HUDEP-2 (cell line): ENCODE data around the gene PRCC.

Experiments used
- DNase-seq, 76 experiments: peaks; one replicate each; lab custom pipeline; 2025; ENCODE audit not compliant: unreplicated experiment in 76 of 76; lab: John Stamatoyannopoulos, UW

Gene PRCC

GRCh38 chr1:156811168-156811567 lies 43.8 kb downstream of the PRCC start:
- no peak for DNase-seq

DNA sequence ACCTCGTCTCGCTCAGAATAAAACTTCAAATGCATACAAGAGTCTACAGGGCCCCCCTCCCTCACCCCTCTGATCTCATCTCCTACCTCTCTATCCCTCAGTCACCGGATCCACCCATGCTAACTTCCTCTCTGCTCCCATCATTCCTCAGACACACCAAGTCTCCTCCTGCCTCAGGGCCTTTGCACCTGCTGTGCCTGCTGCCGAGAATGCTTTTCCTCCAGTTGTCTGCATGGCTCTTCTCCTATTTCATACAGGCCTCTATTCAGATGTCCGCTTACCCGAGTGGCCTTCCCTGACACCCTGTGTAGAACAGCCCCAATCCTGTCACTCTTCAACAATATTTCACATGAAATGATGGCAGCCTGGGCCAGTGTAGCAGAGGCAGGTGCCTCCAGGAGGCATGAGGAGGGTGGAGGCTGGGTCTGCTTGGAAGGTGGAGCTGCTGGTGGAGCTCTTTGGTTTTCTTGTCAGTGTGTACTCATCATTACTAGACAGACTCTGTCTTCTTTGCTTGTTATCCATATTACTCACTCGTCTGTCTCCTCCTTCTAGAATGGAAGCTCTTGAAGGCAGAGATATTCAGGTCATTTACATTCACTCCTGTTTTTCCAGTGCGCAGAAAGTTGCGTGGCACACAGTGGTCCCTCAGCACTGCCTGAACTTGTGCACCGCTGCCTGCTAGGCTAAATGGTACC lies 45.1 kb downstream of the PRCC start:
- DNase-seq: no peak

DNA sequence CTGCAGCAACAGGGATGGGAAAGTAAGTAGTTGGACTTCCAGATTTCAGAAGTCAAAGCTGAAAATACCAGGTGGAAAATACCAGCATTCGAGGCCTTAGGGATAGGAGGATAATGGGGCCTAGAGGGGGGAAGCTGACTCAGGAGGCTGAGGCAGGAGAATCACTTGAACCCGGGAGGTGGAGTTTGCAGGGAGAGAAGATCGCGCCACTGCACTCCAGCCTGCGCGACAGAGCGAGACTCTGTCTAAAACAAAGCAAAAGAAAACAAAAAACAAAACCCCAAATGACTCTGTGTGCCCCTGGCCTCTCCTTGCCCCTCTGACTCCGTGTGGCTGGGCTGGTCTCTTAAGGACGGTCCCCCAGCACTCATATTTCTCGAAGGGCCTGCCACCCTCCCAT lies 46.0 kb downstream of the PRCC start:
- no peak for DNase-seq

- DNase-seq: peak in 44 of 76 experiments; percentile 8 to 67 (median 36)
Observed at GRCh38 chr1:156813750-156814570, 46.6 kb downstream of the PRCC start.

GRCh38 chr1:156814571-156815260 lies 47.4 kb downstream of the PRCC start:
- no peak for DNase-seq

DNA sequence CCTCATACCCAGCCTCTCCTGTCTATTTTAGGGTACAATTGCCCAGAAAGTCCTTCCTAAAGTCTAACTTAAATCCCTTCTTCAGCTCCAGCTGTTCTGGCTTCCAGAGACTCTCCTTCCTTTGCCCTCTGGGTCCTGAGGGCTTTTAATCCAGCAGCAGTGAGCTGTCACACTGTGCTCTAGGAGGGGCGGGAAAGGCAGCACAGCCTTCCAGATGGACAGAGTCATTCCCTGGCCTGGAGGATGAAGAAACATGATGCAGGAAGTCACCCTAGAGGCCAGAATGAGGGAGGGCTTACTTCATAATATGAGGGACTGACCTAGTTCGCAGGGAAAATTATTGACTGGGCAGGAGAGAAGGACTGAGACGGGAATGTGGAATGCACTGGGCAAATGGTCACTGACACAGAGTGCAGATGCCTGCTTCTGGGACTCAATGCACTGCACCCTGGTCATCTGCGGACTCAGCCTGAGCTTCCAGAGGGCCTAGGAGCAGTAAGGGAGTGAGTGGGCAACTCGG lies 48.0 kb downstream of the PRCC start:
- DNase-seq: no peak

DNA sequence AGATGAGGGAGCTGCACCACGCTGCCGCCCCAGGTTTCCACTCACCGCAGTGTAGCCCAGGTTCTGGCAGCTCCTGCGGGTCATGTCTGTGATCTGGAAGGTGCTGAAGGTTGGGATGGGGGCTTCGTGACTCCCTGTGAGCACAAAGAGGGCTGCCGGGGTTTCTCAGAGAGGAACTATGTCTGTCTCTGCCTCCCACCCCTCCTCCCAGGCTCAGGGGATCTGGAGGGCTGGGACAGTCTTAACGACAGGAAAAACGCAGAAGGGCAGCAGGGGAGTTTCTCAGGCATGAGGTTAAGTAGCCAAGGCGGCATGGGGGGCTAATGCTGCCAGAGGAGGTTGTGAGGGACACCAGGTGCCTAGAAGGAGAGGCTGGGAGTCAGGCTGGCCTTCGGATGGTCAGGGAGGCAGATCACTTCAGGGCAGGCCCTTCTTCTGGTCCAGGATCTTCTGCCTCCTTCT lies 48.7 kb downstream of the PRCC start:
- no peak for DNase-seq

DNA sequence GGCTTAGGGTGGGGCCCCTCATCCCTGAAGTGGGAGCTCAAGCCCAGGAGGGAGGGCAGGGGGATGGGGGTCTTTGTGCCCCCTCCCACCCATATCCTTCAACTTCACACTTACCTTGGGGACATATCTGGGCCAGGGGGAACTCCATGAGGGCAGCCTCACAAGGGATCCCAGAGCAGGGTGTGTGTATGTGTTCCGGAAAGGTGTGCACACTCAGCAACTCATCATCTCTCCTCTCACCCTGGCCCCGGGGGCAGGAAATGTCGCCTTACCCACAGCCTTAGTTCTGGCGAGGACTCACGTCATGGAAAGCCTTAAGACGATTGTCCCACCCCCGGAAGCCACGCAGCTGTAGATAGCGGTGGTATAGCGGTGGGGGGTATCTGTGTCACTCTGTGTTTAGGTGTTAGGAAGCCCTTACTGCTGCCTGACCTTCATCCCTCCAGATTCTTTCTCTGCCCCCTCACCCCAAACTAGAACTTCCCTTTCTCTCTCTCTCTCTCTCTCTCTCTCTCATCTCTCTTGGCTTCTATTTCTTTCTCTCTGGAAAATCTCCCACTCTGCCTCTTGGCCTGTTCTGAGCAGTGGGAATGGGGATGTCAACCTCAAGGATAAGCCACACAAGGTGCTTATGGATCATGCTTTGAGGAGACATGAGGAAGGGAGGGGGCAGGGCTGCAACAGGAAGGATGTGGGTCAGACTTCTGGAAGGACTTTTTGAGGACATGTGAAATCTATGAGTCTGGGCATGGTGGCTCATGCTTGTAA lies 49.4 kb downstream of the PRCC start, which contains the start of gene SH2D2A:
TSS of gene SH2D2A (minus strand) at position 288 of the 768 bp plus-strand sequence. CDS start at position 148, 140 bp downstream.
- peak in 10 of 76 experiments; percentile 7 to 41 (median 16) for DNase-seq

GRCh38 chr1:156821801-156822200 lies 54.5 kb downstream of the PRCC start:
- no peak for DNase-seq

- no peak for DNase-seq
Observed at GRCh38 chr1:156822680-156823079, 55.3 kb downstream of the PRCC start.

DNA sequence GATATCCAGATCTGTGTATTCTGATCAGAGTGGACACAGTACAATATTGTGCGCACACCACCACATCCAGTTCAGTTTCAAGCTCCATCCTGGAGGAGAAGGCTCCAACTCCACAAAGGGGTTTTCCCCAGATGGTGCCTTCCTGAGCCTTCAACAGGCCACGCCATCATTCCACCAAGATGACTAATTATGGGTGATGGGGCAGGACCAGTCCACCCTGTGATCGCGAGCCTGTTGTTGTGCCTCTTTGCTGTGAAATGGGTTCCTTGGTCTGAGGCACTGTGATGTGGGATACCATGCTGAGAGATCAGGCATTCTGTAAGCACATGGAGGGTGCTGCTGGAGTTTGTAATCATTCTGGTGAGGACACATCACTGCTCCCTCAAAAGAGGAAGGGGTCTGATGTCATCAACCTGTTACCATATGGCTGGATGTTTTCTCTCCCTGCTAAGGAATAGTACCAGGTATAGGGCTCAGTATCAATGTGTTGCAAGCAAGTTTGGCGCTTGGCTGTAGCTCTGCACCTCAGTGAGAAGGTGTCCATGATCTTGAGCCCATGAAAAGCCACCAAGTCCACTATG lies 56.0 kb downstream of the PRCC start:
- DNase-seq: no peak

DNA sequence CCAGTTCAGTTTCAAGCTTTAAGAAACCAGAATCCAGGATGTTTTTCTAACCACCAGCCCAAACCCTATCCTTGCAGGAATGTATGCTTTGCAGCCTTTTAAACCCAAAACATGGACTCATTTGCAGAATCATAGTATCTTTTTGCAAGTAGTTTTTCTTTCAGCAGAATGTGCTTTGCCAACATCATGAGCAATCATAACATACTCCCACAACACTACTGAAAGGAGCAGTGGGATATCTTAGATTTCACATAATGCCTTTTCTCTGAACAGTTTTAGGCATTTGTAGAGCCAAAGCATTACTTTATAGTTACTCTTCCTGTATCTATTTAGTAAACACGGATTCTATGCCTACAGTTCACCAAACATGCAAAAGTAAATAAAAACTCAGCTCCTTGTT lies 59.3 kb downstream of the PRCC start:
- DNase-seq: no peak

DNA sequence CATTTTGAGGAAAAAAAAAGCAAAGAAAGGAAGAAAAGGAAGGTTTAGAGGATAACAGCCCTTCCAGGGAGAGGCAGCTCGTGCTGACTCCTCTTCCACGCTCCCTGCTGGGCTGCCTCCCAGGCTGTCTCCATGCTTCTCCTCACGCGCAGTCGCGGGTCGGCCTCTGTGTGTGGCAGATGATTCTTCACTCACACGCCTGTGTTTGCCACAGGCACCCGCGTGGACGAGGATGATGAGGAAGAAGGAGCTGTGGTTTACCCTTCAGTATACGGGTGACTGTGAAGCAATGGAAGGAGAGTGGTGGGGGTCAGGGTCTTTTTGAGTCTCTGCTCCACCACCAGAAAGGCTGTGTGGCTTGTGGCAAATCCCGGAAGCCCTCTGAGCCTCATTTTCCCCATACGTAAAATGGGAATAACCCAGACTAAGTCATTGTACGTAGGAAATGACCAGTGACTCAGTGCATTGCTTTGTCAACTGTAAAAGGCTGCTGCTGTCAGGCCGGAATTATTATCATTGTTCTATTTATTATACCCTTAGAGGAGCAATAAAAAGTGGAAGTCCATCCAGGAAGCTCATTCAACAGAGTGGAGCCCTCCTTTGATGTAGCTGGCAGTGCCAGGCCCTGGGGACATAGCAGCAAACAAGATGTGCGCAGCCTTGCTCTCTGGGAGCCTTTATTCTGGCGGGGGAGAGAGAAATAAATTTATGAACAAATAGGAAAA lies 61.2 kb downstream of the PRCC start:
- no peak for DNase-seq

DNA sequence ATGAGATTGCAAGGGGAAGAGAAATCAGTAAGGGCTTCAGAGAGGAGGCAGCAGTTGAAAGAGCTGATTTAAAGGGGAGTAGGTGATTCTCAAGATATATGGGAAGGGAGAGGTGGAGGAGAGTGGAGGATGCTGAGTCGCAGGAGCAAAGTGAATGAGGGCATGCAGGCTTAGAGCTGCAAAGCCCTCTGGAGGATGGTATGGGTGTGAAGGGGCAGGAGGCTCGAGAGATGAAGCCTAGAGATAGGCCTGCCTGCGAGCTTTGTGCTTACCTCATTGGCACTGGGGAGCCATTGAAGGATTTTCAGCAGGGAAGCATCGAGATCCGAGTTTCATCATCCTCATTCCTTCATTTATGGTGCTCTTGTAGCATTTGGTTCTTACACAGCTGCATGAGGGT lies 65.1 kb downstream of the PRCC start:
- DNase-seq: no peak

GRCh38 chr1:156833603-156834002 lies 66.3 kb downstream of the PRCC start:
- DNase-seq: no peak

GRCh38 chr1:156834322-156834721 lies 67.0 kb downstream of the PRCC start:
- DNase-seq: no peak

- no peak for DNase-seq
Observed at GRCh38 chr1:156836041-156836654, 68.8 kb downstream of the PRCC start.

DNA sequence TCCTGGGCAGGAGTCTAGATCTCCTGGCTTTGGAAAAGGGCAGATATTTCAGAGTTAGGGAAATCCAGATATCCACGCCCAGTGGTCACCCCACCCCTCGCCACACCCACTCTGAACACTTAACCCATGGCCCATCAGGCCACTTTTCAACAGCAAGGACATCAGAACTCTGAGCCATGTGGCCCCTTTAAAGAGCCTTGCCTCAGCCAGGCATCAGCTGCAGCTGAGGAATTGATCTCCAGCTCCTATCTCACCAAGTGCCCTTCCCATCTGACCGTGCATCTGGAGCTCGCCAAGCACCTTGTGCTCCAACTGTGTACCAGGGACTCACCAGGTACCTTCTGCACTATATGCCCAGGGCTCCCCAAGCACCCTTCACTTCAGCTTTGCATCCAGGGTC lies 69.6 kb downstream of the PRCC start:
- DNase-seq: no peak

DNA sequence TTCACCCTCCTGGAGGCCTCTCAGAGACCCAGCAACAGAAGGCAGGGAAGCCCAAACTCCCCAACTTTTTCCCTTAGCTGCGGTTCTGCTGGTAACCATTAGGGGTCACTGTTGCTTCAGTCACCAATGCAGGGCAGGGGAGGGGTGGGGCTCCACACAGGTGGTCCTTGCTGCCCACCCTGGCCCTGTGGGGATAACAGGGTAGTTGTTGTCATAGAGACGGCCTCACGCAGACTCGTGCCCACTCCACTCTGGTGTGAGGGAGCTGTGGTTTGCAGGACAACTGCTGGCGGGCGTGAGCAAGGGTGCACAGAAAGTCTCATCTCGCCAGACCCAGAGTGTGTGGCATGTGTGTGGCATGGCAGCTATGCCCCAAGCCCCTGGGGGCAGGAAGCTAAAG lies 71.6 kb downstream of the PRCC start:
- DNase-seq: peak in 25 of 76 experiments; percentile 4 to 46 (median 25)
